AG04449 (cell line): Measurements from ENCODE around the gene SLC25A33.

ENCODE experiments used
- CTCF ChIA-PET: fragments of 350-600 bp; formaldehyde crosslinking; extraction: SDS; loops from one replicate; lab custom pipeline; 2021; ENCODE audit warnings: antibody characterized with exemption; lab: Yijun Ruan, JAX
- POLR2A ChIA-PET: fragments of 400-600, 350-600 bp; formaldehyde crosslinking; extraction: SDS; loops from one replicate; lab custom pipeline; 2020; ENCODE audit warnings: antibody characterized with exemption, inconsistent platforms; lab: Yijun Ruan, JAX
- DNase-seq: peaks from one replicate; pipeline ENCODE4 v3.0.0-alpha.2; 2010; ENCODE audit warnings: low read depth, low spot score
- H3K4me3 ChIP-seq: 2 replicates; pipeline ENCODE4 v1.5.1; 2011; ENCODE audit warnings: low read depth, mild to moderate bottlenecking, control low read depth, low read length
- CTCF ChIP-seq: IDR thresholded peaks from one replicate; pipeline ENCODE4 v1.5.1; 2011; ENCODE audit warnings: mild to moderate bottlenecking, moderate library complexity, low read length, control low read depth, inconsistent platforms; ENCODE audit not compliant: insufficient read depth; ENCODE audit errors: missing control alignments

Gene SLC25A33

GRCh38 chr1:9539165-9539828 lies at the start of gene SLC25A33:
TSS of gene SLC25A33 (plus strand) at chr1:9539465. CDS start at chr1:9539692, 227 bp downstream.
- peak; percentile 70 for DNase-seq
- ChIA-PET CTCF (interaction anchor here (1.5 to 5.7 kb wide), 2 partner anchors 10 to 44 kb away, joined by 4 to 28 read pairs; no protein-coding TSS in a partner anchor), POLR2A (interaction anchor here (0.5 to 1.2 kb wide), 7 partner anchors 12 to 149 kb away, joined by 3 to 4 read pairs (median 3); partner anchors contain the start of gene TMEM201)
- TF ChIP-seq CTCF: no peak
- H3K4me3 ChIP-seq: peak within 1 kb of the TSS; percentile 83

- DNase-seq: no peak
- ChIA-PET CTCF (interaction anchor here (0.7 to 10.9 kb wide), 59 partner anchors 9 to 384 kb away, joined by 3 to 222 read pairs (median 4); partner anchors contain the start of genes H6PD and SPSB1), POLR2A (interaction anchor here (0.7 to 1.0 kb wide), 2 partner anchors 199 to 215 kb away, joined by 3 read pairs; no protein-coding TSS in a partner anchor)
- H3K4me3 ChIP-seq: no peak overlapping the region
- peak; percentile 96 for TF ChIP-seq CTCF
Observed at GRCh38 chr1:9490605-9491339, 48.5 kb upstream of the SLC25A33 start.

DNA sequence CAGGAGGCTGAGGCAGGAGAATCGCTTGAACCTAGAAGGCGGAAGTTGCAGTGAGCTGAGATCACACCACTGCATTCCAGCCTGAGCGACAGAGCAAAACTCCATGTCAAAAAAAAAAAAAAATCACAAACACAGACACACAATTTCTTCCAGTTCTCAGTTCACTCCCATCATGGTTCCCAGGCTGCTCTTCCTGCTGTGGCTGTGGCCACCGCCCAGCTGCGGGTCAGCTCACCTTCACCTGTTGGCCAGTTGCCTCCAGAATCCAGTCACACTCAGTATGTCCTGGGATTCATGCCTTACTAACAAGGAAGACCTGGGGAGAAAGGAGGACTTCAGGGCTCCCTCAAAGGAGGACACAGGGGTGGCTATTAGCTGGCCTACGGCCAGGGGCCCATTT lies 45.9 kb upstream of the SLC25A33 start:
- ChIA-PET POLR2A (no interaction called here), CTCF (interaction anchor here (0.7 to 10.9 kb wide), 18 partner anchors 10 to 383 kb away, joined by 3 to 222 read pairs (median 9); partner anchors contain the start of gene SPSB1)
- TF ChIP-seq CTCF: no peak
- DNase-seq: no peak
- no peak overlapping the region for H3K4me3 ChIP-seq

DNA sequence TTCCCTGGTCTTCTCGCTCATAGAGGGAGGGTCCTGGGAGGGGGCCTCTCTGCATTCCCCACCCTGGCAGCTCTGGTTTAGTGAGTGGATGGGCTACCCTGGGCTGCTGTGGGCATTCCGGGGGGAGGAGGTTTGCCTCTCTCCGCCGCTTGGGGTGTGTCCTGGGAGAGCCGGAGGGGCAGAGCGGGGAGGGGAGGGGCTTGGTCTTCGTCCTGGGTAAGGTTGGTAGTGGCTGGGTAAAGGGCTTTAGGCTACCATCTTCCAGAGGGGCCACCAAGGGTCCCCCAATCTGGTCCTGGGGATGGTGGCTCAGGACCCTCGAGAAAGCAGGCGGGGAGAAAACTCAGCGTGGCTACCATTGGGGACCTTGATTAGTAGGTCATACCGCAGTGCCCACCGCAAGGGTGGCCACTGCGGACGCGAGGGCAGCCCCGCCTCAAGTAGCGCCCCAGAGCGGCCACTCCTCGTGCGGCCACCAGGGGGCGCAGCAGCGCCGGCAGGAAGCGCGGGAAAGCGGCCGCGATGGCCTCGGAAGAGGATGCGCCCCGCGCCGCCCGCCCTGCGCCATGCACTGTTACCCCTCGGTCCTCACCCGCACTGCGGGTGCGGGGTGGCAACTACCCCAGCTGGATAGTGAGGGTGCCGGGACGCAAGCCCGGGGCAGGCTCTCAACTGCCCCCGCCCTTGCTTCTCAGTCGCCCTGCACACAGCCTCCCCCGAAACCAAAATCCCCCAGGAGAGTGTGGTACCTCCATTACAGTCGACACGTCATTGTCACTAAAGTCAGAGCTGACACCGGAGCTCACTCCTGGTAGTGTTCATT lies 44.1 kb upstream of the SLC25A33 start:
- CTCF ChIA-PET: interaction anchor here (0.6 to 10.9 kb wide), 62 partner anchors 8 to 439 kb away, joined by 3 to 222 read pairs (median 4); partner anchors contain the start of genes H6PD, SLC25A33 and SPSB1
- TF ChIP-seq CTCF: peak; percentile 91
- POLR2A ChIA-PET: interaction anchor here (0.6 kb wide), 1 partner anchor 228 kb away, joined by 3 read pairs; no protein-coding TSS in a partner anchor
- DNase-seq: no peak
- H3K4me3 ChIP-seq: peak overlapping the region; percentile 43

DNA sequence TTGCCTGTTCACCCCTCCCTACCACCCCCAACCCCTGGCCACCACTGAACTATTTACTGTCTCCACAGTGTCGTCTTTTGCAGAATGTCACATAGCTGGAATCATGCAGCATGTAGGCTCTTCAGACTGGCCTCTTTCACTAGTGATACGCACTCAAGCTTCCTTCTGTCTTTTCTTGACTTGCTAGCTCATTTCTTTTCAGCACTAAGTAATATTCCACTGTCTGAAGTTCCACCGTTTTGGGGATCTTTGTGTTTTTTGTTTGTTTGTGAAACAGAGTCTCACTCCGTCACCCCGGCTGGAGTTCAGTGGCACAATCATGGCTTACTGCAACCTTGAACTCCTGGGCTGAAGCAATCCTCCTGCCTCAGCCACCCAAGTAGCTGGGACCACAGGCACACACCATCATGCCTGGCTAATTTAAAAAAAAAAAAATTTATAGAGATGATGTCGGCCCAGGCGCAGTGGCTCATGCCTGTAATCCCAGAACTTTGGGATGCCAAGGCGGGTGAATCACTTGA lies 43.4 kb upstream of the SLC25A33 start:
- ChIA-PET POLR2A (interaction anchor here (0.7 kb wide), 1 partner anchor 299 kb away, joined by 8 read pairs; no protein-coding TSS in a partner anchor), CTCF (interaction anchor here (0.6 to 10.9 kb wide), 46 partner anchors 9 to 438 kb away, joined by 3 to 222 read pairs (median 5); partner anchors contain the start of genes H6PD, SLC25A33 and SPSB1)
- no peak for DNase-seq
- TF ChIP-seq CTCF: no peak
- no peak overlapping the region for H3K4me3 ChIP-seq
